Measurements from ENCODE around the gene ADGRV1. TPM values are rescaled to one million over a fixed set of nuclear protein-coding genes. Genes with fewer than 3 reads are reported as not detected.

The ADGRV1 gene
- polyA plus RNA-seq, 1 of the 3 experiments (the other 2 are of a cell fraction), result 0.23 TPM

DNA sequence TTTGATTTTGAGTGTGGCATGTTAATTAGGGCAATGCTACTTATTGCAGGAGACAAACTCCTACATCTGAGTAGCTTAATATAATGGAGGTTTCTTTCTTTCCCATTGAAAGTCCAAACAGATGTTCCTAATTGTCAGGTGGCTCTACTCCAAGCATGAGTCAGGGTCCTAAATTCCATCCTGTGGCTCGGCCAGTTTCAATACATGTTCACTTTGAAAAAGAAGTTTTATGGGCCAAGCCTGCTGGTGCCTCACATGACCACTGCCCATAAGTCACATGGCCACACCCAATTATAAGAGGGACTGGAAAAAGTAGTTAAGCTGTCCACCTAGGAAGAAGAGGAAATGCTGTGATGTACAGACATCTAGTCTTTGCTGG, 654.1 kb downstream of the ADGRV1 start (continued):
- TF ChIP-seq, protein P1, sequence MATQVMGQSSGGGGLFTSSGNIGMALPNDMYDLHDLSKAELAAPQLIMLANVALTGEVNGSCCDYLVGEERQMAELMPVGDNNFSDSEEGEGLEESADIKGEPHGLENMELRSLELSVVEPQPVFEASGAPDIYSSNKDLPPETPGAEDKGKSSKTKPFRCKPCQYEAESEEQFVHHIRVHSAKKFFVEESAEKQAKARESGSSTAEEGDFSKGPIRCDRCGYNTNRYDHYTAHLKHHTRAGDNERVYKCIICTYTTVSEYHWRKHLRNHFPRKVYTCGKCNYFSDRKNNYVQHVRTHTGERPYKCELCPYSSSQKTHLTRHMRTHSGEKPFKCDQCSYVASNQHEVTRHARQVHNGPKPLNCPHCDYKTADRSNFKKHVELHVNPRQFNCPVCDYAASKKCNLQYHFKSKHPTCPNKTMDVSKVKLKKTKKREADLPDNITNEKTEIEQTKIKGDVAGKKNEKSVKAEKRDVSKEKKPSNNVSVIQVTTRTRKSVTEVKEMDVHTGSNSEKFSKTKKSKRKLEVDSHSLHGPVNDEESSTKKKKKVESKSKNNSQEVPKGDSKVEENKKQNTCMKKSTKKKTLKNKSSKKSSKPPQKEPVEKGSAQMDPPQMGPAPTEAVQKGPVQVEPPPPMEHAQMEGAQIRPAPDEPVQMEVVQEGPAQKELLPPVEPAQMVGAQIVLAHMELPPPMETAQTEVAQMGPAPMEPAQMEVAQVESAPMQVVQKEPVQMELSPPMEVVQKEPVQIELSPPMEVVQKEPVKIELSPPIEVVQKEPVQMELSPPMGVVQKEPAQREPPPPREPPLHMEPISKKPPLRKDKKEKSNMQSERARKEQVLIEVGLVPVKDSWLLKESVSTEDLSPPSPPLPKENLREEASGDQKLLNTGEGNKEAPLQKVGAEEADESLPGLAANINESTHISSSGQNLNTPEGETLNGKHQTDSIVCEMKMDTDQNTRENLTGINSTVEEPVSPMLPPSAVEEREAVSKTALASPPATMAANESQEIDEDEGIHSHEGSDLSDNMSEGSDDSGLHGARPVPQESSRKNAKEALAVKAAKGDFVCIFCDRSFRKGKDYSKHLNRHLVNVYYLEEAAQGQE (IDR thresholded peaks at IDR 0.05; ENCODE audit: low read depth, low read length), result peak; percentile 44; the same call in 1 of the 2 replicates
- TF ChIP-seq, protein P2, sequence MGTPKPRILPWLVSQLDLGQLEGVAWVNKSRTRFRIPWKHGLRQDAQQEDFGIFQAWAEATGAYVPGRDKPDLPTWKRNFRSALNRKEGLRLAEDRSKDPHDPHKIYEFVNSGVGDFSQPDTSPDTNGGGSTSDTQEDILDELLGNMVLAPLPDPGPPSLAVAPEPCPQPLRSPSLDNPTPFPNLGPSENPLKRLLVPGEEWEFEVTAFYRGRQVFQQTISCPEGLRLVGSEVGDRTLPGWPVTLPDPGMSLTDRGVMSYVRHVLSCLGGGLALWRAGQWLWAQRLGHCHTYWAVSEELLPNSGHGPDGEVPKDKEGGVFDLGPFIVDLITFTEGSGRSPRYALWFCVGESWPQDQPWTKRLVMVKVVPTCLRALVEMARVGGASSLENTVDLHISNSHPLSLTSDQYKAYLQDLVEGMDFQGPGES (IDR thresholded peaks at IDR 0.05; ENCODE audit: low read depth, low read length), result no peak
- TF ChIP-seq, protein P3, sequence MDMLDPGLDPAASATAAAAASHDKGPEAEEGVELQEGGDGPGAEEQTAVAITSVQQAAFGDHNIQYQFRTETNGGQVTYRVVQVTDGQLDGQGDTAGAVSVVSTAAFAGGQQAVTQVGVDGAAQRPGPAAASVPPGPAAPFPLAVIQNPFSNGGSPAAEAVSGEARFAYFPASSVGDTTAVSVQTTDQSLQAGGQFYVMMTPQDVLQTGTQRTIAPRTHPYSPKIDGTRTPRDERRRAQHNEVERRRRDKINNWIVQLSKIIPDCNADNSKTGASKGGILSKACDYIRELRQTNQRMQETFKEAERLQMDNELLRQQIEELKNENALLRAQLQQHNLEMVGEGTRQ (IDR thresholded peaks at IDR 0.05; ENCODE audit: borderline replicate concordance, low read depth, low read length), result peak; percentile 90
- peak; percentile 93 for TF ChIP-seq NFIC (IDR thresholded peaks at IDR 0.05; ENCODE audit: borderline replicate concordance)
- no peak for TF ChIP-seq YY1 (IDR thresholded peaks at IDR 0.05; ENCODE audit: low read depth)
- TF ChIP-seq CHD2 (IDR thresholded peaks at IDR 0.05; ENCODE audit: low read length, partially characterized antibody), result no peak
- TF ChIP-seq GATA2 (CRISPR knock-in tag; IDR thresholded peaks at IDR 0.05), result no peak
- no peak for TF ChIP-seq TEAD4 (IDR thresholded peaks at IDR 0.05; ENCODE audit: borderline replicate concordance, insufficient read depth)
- TF ChIP-seq TCF12 (IDR thresholded peaks at IDR 0.05), result peak; percentile 97
- TF ChIP-seq RAD21 (IDR thresholded peaks at IDR 0.05; ENCODE audit: low read length), result no peak
- TF ChIP-seq FOXJ3 (CRISPR knock-in tag; IDR thresholded peaks at IDR 0.05), result no peak
- TF ChIP-seq, protein P4, sequence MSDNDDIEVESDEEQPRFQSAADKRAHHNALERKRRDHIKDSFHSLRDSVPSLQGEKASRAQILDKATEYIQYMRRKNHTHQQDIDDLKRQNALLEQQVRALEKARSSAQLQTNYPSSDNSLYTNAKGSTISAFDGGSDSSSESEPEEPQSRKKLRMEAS (IDR thresholded peaks at IDR 0.05; ENCODE audit: low read depth), result peak; percentile 87
- no peak for TF ChIP-seq TAF1 (IDR thresholded peaks at IDR 0.05; ENCODE audit: borderline replicate concordance, low read depth, low read length)
- TF ChIP-seq, protein P5, sequence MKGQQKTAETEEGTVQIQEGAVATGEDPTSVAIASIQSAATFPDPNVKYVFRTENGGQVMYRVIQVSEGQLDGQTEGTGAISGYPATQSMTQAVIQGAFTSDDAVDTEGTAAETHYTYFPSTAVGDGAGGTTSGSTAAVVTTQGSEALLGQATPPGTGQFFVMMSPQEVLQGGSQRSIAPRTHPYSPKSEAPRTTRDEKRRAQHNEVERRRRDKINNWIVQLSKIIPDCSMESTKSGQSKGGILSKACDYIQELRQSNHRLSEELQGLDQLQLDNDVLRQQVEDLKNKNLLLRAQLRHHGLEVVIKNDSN (IDR thresholded peaks at IDR 0.05; ENCODE audit: borderline replicate concordance, low read depth), result peak; percentile 94
- TF ChIP-seq MXI1 (IDR thresholded peaks at IDR 0.05; ENCODE audit: low read depth, low read length), result no peak
- peak in 1 of 2 experiments; percentile 59; a peak in 2 of 4 replicates for TF ChIP-seq EP300 (IDR thresholded peaks at IDR 0.05; ENCODE audit: borderline replicate concordance in 1 of 2, low read depth in 1 of 2, low read length in 1 of 2)
- TF ChIP-seq, protein P6, sequence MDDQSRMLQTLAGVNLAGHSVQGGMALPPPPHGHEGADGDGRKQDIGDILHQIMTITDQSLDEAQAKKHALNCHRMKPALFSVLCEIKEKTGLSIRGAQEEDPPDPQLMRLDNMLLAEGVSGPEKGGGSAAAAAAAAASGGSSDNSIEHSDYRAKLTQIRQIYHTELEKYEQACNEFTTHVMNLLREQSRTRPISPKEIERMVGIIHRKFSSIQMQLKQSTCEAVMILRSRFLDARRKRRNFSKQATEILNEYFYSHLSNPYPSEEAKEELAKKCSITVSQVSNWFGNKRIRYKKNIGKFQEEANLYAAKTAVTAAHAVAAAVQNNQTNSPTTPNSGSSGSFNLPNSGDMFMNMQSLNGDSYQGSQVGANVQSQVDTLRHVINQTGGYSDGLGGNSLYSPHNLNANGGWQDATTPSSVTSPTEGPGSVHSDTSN (IDR thresholded peaks at IDR 0.05), result peak; percentile 69; the same call in 1 of the 2 replicates
- TF ChIP-seq, protein P7, sequence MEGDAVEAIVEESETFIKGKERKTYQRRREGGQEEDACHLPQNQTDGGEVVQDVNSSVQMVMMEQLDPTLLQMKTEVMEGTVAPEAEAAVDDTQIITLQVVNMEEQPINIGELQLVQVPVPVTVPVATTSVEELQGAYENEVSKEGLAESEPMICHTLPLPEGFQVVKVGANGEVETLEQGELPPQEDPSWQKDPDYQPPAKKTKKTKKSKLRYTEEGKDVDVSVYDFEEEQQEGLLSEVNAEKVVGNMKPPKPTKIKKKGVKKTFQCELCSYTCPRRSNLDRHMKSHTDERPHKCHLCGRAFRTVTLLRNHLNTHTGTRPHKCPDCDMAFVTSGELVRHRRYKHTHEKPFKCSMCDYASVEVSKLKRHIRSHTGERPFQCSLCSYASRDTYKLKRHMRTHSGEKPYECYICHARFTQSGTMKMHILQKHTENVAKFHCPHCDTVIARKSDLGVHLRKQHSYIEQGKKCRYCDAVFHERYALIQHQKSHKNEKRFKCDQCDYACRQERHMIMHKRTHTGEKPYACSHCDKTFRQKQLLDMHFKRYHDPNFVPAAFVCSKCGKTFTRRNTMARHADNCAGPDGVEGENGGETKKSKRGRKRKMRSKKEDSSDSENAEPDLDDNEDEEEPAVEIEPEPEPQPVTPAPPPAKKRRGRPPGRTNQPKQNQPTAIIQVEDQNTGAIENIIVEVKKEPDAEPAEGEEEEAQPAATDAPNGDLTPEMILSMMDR (IDR thresholded peaks at IDR 0.05), result no peak
- peak; percentile 65 for TF ChIP-seq JUND (IDR thresholded peaks at IDR 0.05)
- no peak for TF ChIP-seq MEF2A (IDR thresholded peaks at IDR 0.05; ENCODE audit: borderline replicate concordance, low read depth)
- no peak for TF ChIP-seq RXRA (IDR thresholded peaks at IDR 0.05; ENCODE audit: borderline replicate concordance, low read depth)
- TF ChIP-seq ELF1 (IDR thresholded peaks at IDR 0.05), result no peak

Data from SK-N-SH (cell line).